Activated naive CD8-positive, alpha-beta T cell treated with anti-CD3 and anti-CD28 coated beads for 36 hours (primary cell): ENCODE data around the gene PLEKHM3. TPM values are rescaled to one million over a fixed set of nuclear protein-coding genes. Genes with fewer than 3 reads are reported as not detected.

Source experiments
- DNase-seq: peaks from one replicate; pipeline ENCODE4 v3.0.0; 2021
- H3K27ac Mint-ChIP-seq: one replicate; pipeline ENCODE4 v1.8.0; 2022; ENCODE audit warnings: mild to moderate bottlenecking, moderate library complexity, mixed read lengths
- H3K27me3 Mint-ChIP-seq: one replicate; pipeline ENCODE4 v1.8.0; 2022; ENCODE audit warnings: mild to moderate bottlenecking, mixed read lengths
- H3K36me3 Mint-ChIP-seq: one replicate; pipeline ENCODE4 v1.8.0; 2021; ENCODE audit warnings: mild to moderate bottlenecking, mixed read lengths
- H3K4me1 Mint-ChIP-seq: one replicate; pipeline ENCODE4 v1.8.0; 2021; ENCODE audit warnings: mixed read lengths
- H3K4me3 Mint-ChIP-seq: one replicate; pipeline ENCODE4 v1.8.0; 2022; ENCODE audit warnings: mild to moderate bottlenecking, moderate library complexity, mixed read lengths
- H3K9me3 Mint-ChIP-seq: one replicate; pipeline ENCODE4 v1.8.0; 2022; ENCODE audit warnings: mixed read lengths
- total RNA-seq, 2 experiments: library from RNA; stranded (reverse); gene quantifications; one replicate each; pipeline ENCODE4 v1.2.3, GENCODE V29; 2021

PLEKHM3 gene
- total RNA-seq, 2 experiments from 2014 or later: 4.5 to 4.8 TPM

DNA sequence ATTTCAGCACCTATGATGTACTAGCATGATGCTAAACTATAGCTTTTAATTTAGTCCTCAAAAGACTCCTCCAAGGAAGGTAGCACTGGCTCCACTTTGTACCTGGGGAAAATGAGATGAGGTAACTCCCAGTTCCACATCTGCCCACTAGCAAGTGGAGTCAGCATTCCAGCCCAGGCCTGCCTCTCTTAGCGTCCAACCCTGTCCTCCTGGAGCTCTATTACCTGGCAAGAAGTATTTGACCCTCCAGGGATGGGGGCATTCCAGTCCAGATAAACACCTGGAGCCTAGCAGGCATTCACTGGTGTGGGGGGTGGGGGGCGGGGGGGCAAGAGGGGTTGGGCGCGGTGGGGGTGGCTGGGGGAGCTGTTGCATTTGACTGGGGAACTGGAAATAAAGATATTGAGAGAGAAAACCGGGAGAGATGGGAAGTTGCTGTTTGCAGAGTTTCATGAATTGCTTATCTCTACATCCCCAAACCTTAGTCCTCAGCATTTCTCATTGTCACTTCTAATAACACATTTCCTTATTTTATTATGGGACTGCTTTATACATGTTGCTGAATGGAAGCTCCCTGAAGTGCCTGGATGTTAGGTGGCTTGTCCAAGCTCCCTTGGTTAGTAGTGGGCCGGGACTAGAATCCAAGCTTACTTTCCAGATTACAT lies 233.6 kb downstream of the PLEKHM3 start:
- Mint-ChIP-seq H3K27ac (no peak overlapping the region), H3K4me3 (no peak overlapping the region), H3K36me3 (no peaks in the 10 kb centered on the region), H3K9me3 (no peaks in the 10 kb centered on the region), H3K4me1 (no peaks in the 10 kb centered on the region), H3K27me3 (peaks cover 8% of the 10 kb centered on the region)
- DNase-seq: no peak

DNA sequence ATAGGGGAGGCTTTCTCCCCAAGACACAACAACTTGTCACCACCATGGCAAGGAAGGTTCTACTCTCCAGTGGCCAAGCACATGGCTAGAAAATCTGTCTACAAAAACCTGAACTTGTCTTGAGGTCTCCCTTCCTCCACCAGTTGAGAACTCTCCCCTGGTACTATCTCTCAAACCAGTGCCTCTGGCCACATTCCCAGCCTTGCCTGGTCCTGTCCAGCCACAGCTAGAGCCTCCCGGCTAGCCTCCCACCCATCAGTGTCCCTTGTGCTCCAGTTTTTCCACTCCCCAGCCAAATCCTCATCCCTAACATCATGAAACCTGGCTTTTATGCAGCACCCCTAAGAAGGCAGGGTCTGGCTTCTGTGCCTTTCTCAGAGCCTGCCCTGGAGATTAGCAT lies 234.4 kb downstream of the PLEKHM3 start:
- no peaks in the 10 kb centered on the region for H3K4me1 Mint-ChIP-seq
- H3K4me3 Mint-ChIP-seq: no peak overlapping the region
- no peak overlapping the region for H3K27ac Mint-ChIP-seq
- H3K36me3 Mint-ChIP-seq: no peaks in the 10 kb centered on the region
- H3K9me3 Mint-ChIP-seq: no peaks in the 10 kb centered on the region
- no peak for DNase-seq
- H3K27me3 Mint-ChIP-seq: peaks cover 8% of the 10 kb centered on the region

DNA sequence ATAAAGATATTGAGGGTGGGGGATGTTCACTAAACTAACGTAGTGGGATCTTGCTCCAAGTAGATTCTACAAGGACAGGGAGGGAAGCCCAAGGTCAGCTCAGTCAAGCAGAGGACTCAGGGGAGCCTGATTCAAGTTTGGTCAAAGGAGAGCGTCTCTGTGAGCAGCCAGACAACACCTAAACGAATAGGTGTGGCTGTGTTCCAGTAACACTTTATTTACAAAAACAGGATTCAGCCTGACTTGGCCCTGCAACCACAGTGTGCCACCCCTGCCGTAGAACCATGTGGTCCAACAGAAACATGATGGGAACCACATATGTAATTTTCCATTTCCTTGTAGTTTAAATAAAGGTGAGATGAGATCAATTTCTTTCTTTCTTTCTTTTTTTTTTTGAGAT lies 237.5 kb downstream of the PLEKHM3 start:
- no peaks in the 10 kb centered on the region for H3K9me3 Mint-ChIP-seq
- H3K4me3 Mint-ChIP-seq: no peak overlapping the region

DNA sequence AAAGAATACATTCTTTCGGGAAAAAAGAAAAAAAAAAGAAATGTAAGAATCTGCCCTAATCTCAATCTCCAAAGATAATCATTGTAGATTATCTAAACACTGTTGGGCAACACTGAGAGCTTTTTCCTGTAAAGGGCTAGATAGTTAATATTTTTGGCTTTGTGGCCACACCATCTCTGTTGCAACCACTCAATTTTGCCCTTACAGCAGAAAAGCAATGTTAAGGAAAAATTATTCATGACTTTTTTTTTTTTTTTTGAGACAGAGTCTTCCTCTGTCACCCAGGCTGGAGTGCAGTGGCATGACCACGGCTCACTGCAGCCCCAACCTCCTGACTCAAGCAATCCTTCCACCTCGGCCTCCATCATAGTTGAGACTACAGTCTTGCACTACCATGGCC lies 238.3 kb downstream of the PLEKHM3 start:
- Mint-ChIP-seq H3K9me3 (no peaks in the 10 kb centered on the region), H3K27me3 (peaks cover 4% of the 10 kb centered on the region), H3K4me1 (no peaks in the 10 kb centered on the region), H3K36me3 (no peaks in the 10 kb centered on the region), H3K27ac (no peak overlapping the region), H3K4me3 (no peak overlapping the region)
- no peak for DNase-seq

More for the DNA sequence above, 237.5 kb downstream of the PLEKHM3 start:
- Mint-ChIP-seq H3K36me3 (no peaks in the 10 kb centered on the region), H3K27me3 (peaks cover 4% of the 10 kb centered on the region), H3K4me1 (no peaks in the 10 kb centered on the region), H3K27ac (no peak overlapping the region)
- no peak for DNase-seq

DNA sequence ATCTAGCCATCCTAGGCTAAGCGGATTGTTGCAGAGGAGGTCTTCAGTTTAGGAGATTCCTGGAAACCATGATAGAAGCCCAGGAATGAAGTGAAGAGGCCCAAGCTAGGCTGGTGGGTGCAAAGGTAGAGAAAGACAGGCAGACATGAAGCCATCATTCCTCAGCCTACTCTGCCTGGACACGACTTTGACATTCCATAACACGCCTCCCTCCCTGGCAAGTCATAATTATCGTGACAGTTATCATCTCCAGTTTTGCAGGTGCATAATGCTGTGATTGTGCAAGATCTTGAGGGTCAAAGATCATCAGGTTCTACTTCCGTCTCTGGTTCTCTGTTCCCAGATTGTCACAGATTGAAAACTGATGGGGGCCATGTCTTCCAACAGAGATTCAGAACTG lies 240.4 kb downstream of the PLEKHM3 start:
- Mint-ChIP-seq H3K36me3 (no peaks in the 10 kb centered on the region), H3K4me3 (no peak overlapping the region), H3K9me3 (no peaks in the 10 kb centered on the region), H3K4me1 (no peaks in the 10 kb centered on the region), H3K27me3 (no peaks in the 10 kb centered on the region), H3K27ac (no peak overlapping the region)
- DNase-seq: no peak

DNA sequence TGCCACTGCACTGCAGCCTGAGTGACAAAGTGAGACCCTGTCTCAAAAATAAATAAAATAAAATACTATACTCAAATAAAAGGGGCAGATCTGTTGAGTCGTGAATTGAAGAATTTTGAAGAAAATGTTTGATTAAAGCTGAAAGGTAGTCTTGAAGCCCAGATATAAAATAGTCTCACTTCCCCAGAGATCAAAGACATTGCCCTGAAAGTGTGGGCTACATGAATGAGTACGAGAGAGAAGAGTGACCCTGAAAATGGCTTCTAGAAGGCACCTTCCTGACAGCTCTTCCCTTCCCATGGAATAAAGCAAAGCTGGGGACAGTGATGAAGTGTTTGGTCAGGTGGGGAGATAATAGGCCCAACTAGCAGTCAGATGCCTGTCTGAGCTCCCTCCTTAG lies 241.8 kb downstream of the PLEKHM3 start:
- Mint-ChIP-seq H3K27me3 (no peaks in the 10 kb centered on the region), H3K27ac (no peak overlapping the region), H3K9me3 (no peaks in the 10 kb centered on the region), H3K36me3 (no peaks in the 10 kb centered on the region), H3K4me3 (no peak overlapping the region), H3K4me1 (no peaks in the 10 kb centered on the region)
- DNase-seq: no peak

DNA sequence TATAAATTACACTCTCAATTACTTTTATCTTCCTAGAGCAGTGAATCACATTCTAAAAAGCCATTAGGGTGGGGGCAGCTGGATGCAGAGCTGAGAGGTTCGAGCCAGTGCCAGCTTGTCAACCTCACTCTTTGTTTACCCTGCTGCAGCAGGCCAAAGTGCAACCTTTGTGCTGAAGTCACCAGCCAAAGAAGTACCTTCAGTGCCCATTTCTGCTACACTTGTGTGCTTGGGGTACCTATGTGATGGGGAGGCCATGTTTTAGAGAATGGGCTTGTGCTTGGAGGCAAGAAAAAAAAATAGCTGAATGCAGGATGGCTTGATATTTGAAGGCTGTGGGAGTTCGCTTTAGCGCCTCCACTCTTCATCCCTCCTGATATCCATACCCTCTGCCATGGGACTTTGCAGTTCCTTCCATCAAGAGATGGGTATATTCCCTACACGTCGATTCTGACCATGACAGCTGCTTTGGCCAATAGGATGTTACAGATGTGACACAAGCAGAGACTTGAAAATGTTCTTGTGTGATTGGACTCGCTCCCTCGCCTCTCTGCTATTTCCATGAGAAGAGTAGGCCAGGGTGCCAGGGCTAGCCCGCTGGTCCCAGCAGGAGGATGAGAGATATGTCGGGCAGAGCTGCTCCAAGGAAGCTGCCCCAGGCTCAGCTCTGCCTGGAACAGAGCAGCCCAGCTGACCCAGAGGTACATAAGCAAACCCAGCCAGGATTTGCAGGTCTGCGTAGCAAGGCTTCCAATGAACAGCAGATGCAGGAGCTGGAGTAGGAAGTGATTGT lies 242.9 kb downstream of the PLEKHM3 start:
- no peak for DNase-seq
- Mint-ChIP-seq H3K4me1 (no peaks in the 10 kb centered on the region), H3K4me3 (no peak overlapping the region), H3K27ac (no peak overlapping the region), H3K27me3 (no peaks in the 10 kb centered on the region), H3K9me3 (no peaks in the 10 kb centered on the region), H3K36me3 (no peaks in the 10 kb centered on the region)

DNA sequence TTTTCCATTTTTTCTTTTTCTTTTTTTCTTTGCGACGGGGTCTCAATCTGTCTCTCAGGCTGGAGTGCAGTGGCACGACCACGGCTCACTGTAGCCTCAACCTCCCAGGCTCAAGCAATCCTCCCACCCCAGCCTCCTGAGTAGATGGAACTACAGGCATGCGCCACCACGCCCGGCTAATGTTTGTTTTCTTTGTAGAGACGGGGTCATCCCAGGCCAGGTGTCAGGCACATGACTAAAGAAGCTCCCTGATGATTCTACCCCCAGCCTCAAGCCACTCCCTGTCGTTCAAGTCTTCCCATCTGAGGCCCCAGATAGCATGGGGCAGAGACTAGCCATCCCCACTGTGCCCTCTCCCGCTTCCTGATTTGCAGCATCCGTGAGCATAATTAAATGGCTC lies 245.8 kb downstream of the PLEKHM3 start:
- H3K4me3 Mint-ChIP-seq: no peak overlapping the region
- DNase-seq: no peak
- no peaks in the 10 kb centered on the region for H3K9me3 Mint-ChIP-seq
- no peak overlapping the region for H3K27ac Mint-ChIP-seq
- no peaks in the 10 kb centered on the region for H3K36me3 Mint-ChIP-seq
- no peaks in the 10 kb centered on the region for H3K27me3 Mint-ChIP-seq
- H3K4me1 Mint-ChIP-seq: no peaks in the 10 kb centered on the region

DNA sequence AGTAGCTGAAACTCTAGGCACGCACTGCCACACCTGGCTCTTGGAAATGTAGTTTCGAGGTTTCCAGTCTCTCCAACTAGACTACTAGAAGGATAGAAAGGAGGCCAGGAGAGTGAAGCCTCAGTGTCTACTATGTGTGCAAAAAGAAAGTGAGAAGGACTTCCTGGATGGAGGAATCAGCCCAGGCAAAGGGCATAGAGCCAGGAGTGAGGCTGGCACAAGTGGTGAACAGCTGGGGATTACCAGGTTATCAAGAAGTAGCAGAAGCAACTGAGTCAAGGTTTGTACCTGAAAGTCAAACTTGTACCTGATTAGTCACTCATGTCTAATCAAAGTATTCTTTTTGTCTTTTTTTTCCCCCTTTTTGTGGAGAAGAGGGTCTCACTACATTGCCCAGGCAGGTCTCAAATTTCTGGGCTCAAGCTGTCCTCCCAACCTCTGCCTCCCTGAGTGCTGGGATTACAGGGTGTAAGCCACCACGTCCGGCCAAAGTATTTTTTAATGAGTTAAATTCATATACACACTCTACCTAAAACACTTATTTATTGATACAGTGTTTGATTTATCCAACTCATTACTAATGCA lies 246.9 kb downstream of the PLEKHM3 start:
- DNase-seq: no peak
- H3K27me3 Mint-ChIP-seq: no peaks in the 10 kb centered on the region
- H3K4me1 Mint-ChIP-seq: no peaks in the 10 kb centered on the region
- H3K4me3 Mint-ChIP-seq: no peak overlapping the region
- no peak overlapping the region for H3K27ac Mint-ChIP-seq
- no peaks in the 10 kb centered on the region for H3K36me3 Mint-ChIP-seq
- H3K9me3 Mint-ChIP-seq: no peaks in the 10 kb centered on the region

DNA sequence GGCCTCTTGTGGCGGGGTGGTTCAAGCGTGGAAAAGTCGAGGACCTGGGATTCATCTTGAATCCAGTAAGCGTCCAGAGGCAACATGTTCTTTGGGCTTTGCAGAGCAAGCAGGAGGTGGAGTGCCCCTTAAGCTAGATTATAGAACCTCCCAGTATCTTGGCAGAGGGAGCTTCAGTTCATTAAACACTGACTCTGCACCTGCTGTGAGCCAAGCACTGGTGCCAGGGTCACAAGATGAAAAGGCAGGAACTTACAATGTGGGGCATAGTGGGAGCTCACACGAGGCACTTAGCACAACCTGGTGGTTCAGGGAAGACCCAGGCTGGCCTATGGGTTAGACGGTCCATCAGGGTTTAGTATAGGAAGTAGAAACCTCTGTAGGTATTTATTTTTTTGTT lies 248.2 kb downstream of the PLEKHM3 start:
- Mint-ChIP-seq H3K4me3 (no peak overlapping the region), H3K9me3 (peaks cover 1% of the 10 kb centered on the region), H3K27me3 (no peaks in the 10 kb centered on the region), H3K36me3 (no peaks in the 10 kb centered on the region), H3K4me1 (peaks cover 1% of the 10 kb centered on the region), H3K27ac (no peak overlapping the region)
- DNase-seq: no peak

DNA sequence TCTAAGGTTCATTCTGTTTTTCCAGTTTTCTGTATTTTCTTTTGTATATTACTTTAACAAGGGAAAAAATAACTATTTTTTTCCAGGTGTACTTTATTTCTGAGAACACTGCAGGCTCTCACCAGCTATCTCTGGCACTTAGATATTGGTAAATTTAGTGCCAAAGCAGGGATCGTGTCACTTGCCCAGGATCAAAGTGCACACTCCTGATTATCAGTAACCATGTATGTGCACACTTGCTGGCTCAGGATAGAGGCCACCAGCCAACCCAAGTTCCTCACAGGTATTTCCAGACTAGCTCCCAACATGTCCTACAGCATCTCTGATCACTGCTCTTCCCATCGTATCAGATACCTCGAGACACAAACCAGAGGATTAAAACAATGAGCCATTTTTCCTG lies 249.9 kb downstream of the PLEKHM3 start:
- no peak overlapping the region for H3K4me3 Mint-ChIP-seq
- peaks cover 7% of the 10 kb centered on the region for H3K27me3 Mint-ChIP-seq
- no peak for DNase-seq
- H3K27ac Mint-ChIP-seq: no peak overlapping the region
- H3K9me3 Mint-ChIP-seq: peaks cover 2% of the 10 kb centered on the region
- no peaks in the 10 kb centered on the region for H3K36me3 Mint-ChIP-seq
- H3K4me1 Mint-ChIP-seq: peaks cover 7% of the 10 kb centered on the region

DNA sequence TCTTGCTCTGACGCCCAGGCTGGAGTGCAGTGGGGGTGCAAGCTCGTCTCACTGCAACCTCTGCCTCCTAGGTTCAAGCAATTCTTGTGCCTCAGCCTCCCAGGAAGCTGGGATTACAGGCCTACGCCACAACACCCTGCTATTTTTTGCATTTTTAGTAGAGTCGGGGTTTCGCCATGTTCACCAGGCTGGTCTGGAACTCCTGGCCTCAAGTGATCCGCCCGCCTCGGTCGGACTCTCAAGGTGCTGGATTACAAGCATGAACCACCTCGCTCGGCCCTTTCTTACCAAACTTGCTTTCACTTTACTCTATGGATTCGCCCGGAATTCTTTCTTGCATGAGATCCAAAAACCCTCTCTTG lies 252.5 kb downstream of the PLEKHM3 start:
- Mint-ChIP-seq H3K27ac (no peak overlapping the region), H3K4me1 (peaks cover 16% of the 10 kb centered on the region), H3K9me3 (peaks cover 2% of the 10 kb centered on the region), H3K36me3 (no peaks in the 10 kb centered on the region), H3K4me3 (no peak overlapping the region), H3K27me3 (peaks cover 15% of the 10 kb centered on the region)
- DNase-seq: no peak

DNA sequence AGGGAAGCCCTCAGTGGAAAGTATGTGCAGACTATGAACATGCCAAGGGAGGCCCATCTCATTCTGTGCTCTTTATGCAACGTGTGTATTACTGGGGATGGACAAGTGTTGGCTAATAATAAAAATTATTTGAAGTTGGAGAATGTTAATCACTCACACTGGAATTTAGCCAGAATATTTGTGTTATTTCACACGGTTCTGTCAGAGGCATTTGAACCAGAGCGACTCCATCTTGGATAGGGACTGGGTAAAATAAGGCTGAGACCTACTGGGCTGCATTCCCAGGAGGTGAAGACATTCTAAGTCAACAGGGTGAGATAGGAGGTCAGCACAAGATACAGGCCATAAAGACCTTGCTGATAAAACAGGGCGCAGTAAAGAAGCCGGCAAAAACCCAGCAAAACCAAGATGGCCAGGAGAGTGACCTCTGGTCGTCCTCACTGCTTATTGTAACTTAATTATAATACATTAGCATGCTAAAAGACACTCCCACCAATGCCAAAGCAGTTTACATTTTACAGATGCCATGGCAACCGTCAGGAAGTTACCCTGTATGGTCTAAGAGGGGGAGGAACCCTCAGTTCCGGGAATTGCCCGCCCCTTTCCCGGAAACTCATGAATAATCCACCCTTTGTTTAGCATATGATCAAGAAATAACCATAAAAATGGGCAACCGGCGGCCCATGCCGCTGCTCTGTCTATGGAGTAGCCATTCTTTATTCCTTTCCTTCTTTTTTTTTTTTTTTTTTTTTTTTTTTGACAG lies 253.1 kb downstream of the PLEKHM3 start:
- Mint-ChIP-seq H3K27me3 (peaks cover 21% of the 10 kb centered on the region), H3K4me1 (peaks cover 19% of the 10 kb centered on the region), H3K9me3 (peaks cover 2% of the 10 kb centered on the region), H3K4me3 (no peak overlapping the region), H3K36me3 (peaks cover 6% of the 10 kb centered on the region), H3K27ac (peak overlapping the region; percentile 30)
- DNase-seq: peak; percentile 36

DNA sequence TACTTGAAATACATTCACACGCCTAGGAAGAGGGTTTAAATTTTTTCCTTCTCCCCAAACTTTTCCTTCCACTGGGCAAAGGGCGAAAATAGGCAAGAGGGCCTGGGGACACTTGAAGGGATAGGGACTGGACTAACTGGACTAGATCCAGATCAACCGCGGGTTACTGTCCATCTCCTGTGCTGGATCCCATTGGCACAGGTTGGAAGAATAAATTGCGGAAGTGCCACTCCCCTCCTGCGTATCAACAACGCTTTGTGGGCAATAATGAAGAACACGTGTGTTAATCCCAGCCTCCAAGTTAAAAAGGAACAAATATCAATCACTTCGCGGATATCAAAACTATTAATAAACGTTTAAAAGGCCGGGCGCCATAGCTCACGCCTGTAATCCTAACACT lies 253.9 kb downstream of the PLEKHM3 start:
- Mint-ChIP-seq H3K4me3 (no peak overlapping the region), H3K4me1 (peaks cover 21% of the 10 kb centered on the region), H3K9me3 (peaks cover 3% of the 10 kb centered on the region), H3K27me3 (peaks cover 28% of the 10 kb centered on the region), H3K27ac (no peak overlapping the region), H3K36me3 (peaks cover 9% of the 10 kb centered on the region)
- no peak for DNase-seq
